NCI-H2107 treated with DMSO at 0.1 percent for 48 hours (cell line): Measurements from ENCODE around the gene LRMDA.
A peak's percentile ranks its signal among the peaks of the same experiment; 100 is the strongest.

ENCODE experiments used
- DNase-seq: peaks from one replicate; lab custom pipeline; 2025; ENCODE audit not compliant: unreplicated experiment; lab: John Stamatoyannopoulos, UW

Gene LRMDA

GRCh38 chr10:75935650-75936400 is 504.4 kb downstream of the LRMDA start:
- DNase-seq = peak; percentile 7

- DNase-seq = no peak
Observed at GRCh38 chr10:75936841-75937240, 505.4 kb downstream of the LRMDA start.

GRCh38 chr10:75937823-75938222 is 506.4 kb downstream of the LRMDA start:
- DNase-seq = no peak

- DNase-seq = no peak
Observed at GRCh38 chr10:75938380-75939122, 507.1 kb downstream of the LRMDA start.

- no peak for DNase-seq
Observed at GRCh38 chr10:75939541-75939940, 508.1 kb downstream of the LRMDA start.

GRCh38 chr10:75940742-75941141 is 509.3 kb downstream of the LRMDA start:
- peak; percentile 45 for DNase-seq

GRCh38 chr10:75941223-75941801 is 509.9 kb downstream of the LRMDA start:
- peak; percentile 83 for DNase-seq

GRCh38 chr10:75944061-75944460 is 512.6 kb downstream of the LRMDA start:
- DNase-seq = no peak

GRCh38 chr10:75948583-75948982 is 517.2 kb downstream of the LRMDA start:
- DNase-seq = no peak

GRCh38 chr10:75950307-75950706 is 518.9 kb downstream of the LRMDA start:
- no peak for DNase-seq

- no peak for DNase-seq
Observed at GRCh38 chr10:75950997-75951589, 519.7 kb downstream of the LRMDA start.

- no peak for DNase-seq
Observed at GRCh38 chr10:75951627-75952026, 520.2 kb downstream of the LRMDA start.

- DNase-seq = no peak
Observed at GRCh38 chr10:75952093-75952492, 520.7 kb downstream of the LRMDA start.

- DNase-seq = no peak
Observed at GRCh38 chr10:75954486-75954885, 523.1 kb downstream of the LRMDA start.

- DNase-seq = no peak
Observed at GRCh38 chr10:75955973-75956502, 524.6 kb downstream of the LRMDA start.

- no peak for DNase-seq
Observed at GRCh38 chr10:75956624-75957023, 525.2 kb downstream of the LRMDA start.

- no peak for DNase-seq
Observed at GRCh38 chr10:75957314-75958120, 526.1 kb downstream of the LRMDA start.

GRCh38 chr10:75959209-75959608 is 527.8 kb downstream of the LRMDA start:
- no peak for DNase-seq

- no peak for DNase-seq
Observed at GRCh38 chr10:75959912-75960311, 528.5 kb downstream of the LRMDA start.

- DNase-seq = no peak
Observed at GRCh38 chr10:75962395-75963061, 531.1 kb downstream of the LRMDA start.
